DMS114 treated with DMSO at 0.1 percent for 48 hours (cell line): Measurements from ENCODE around the gene SMIM3.

Source experiments
- DNase-seq: peaks from one replicate; lab custom pipeline; 2025; ENCODE audit not compliant: unreplicated experiment; lab: John Stamatoyannopoulos, UW

Gene SMIM3

DNA sequence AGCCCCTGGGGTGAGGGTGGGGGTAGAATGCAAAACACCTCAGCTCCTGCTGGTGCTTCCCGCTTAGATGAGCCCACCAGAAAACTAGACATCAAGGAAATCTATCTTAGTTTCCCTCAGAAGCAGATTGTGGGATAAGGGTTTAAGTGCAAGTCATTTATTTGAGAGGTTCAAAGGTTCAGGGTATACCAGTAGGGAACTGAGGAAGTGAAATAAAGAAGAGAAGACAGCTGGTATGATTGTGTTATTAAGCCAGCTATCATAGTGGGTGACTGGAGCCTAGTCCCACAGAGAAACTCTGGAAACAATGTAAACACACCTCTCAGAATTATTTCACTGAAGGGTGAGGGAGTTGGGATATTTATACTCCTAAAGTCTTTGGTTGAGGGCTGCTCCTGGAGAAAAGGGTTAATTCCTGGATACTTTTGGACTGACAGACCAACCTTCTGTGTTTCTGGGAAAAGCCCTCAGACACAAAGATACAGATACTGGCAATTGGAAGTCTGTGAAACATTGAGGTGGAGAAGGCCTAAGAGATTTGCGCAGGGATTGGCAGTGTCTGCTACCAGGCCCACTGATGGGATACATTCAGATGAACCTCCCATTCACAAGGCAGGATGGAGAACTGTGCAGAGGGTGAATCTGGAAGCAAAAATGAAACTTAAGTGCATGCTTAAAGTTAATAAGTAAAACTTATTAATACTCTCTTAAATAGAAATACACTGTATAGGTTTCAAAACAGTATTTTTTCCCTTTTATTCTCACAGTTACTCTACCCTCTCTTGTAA lies 13.4 kb upstream of the SMIM3 start:
- no peak for DNase-seq

DNA sequence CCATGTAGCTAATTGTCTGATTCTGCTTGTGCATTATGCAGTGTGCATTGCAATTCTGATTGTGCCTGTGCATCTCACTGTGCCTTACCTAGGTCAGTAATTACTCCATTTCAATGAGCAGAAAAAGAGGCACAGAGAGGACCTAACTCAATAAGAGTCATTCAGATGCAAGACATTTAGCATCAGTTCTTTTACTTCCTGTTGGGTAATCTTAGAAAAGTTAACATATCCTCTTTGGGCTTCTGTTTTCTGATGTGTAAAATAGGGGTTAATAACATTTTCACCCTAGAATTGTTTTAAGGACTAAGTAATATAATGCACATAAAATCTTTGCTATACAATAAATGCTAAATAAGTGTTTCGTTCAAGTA lies 12.8 kb upstream of the SMIM3 start:
- no peak for DNase-seq

DNA sequence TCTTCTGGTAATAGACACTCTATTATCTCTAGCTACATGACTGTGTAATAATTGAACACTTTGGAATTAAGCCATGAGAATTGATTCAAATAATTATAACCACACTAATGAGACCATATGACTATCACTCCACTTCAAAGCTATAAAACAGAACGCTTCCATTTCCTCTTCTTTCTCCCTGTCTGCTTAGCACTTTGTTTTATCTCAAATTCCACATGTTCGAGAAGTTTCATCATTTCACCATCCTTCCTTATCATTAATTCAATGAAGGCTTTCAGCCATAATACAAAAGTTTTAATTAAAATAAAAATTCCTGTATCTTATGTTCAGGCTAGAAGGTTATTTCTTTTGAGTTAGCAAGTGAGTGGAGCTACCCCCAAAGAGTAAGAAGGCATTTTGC lies 12.3 kb upstream of the SMIM3 start:
- DNase-seq, result no peak

DNA sequence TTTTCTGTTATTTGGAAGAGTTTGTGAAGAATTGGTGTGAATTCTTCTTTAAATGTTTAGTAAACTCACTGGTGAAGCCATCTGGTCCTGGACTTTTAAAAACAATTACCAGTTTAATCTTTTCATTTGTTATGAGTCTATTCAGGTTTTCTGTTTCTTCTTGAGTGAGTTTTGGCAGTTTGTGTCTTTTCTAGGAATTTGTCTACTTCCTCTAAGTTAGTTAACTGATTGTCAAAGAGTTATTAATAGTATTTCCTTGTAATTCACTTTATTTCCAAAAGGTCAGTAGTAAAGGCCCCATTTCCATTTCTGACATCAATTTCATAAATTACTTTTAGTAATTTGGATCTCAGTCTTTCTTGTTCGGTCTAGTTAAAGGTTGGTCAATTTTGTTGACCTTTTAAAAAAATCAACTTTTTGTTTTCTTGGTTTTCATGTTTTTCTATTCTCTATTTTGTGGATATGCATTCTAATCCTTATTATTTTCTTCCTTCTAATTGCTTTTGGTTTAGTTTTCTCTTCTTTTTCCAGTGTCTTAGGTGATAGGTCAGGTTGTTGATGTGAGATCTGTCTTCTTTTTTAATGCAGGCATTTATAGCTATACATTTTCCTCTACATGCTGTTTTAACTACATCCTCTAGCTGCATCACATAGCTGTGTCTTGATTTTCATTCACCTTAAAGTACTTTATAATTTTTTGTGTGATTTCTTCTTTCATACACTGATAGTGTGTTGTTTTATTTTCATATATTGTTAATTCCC lies 7.3 kb upstream of the SMIM3 start:
- no peak for DNase-seq

DNA sequence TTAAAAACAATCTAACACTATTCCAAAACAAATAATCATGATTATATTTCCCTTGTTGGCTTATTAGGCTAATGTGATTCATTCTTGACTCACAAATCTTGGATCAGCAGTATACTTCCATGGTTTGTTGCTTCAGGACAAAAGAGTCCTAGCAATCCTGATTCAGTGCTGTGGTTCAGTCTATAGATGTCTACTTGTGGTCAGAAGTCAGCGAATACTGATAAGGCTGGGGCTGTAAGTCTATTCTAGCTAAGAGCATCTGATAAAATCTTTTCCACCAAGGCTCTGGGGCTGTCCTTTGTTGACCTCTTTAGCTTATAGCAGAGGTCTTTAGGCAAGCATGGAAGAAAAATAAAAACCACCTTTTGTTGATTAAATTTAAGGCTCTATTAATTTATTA lies 4.4 kb upstream of the SMIM3 start:
- no peak for DNase-seq

DNA sequence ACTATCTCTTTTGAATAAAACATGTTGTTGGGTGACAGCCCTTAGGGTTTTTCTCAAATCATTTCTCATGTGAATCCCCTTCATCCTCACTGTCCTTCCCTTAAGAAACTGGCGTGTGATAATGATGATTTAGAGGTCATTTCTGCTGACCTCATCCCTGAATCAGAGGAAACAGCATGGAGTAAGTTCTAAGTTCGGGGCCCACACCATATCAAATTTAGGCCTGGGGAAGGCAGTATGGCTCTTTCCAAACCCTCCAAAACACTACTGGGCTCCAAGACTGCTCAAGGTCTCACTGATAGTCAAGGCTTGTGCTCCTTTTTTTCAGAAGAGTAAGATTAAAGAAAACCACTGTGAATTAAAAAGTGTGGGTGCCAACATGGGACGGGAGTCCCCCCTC lies 872 bp upstream of the SMIM3 start:
- DNase-seq, result no peak

DNA sequence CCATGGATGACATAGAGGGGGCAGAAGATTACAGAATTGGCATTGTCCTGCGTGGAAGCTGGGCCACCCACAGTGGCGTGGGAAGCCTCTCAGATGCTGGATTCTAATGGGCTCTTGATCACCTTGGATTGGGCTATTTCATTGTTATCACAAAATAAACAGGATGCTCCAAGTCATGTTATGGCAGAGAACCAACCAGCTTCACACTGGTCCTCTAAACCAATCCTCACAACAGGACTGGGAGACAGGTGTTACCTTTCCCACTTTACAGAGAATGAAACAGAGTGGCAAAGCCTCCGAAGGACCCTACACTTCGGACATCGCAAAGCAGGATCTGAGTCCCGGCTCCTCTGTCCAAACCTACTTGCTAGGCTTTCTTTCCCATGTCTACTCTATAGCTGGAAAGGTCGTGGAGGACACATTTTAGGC lies 455 bp upstream of the SMIM3 start:
- no peak for DNase-seq

DNA sequence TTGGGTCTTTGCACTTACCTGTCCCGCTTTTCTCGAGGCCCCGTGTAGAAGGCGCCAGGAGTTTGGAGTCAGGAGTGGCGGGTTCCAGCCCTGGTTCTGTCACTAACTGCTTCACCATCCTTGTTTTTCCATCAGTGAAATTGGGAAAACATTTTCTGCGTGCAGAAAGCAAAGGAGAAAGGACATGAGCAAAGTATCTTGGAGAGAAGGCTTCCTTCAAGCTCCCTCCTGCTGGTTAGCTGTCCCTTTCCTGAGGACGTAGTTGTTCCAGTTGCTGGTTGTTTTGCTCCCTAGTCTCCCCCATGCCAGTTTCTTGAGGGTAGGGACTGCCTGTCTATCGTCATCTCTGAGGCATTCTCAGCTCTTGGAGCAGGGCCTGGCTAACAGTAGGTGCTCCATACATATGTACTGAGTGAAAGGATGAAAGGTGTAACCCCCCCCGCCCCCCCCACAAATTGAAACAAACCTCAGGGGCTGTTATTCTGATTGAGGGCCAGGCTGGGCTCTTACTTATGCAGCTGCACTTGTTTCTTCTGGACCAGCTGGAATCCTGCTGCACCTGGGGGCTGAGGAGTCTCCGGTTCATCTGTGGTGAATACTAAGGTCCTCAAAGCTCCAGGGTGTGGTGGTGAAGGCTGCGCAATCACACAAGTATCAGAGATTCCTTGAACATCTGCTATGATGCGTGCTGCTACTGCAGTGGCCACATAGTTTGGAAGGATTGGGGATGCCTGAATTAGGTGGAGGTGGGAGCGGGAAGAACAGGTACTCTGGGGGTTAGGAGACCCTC lies 1.0 kb downstream of the SMIM3 start:
- no peak for DNase-seq

DNA sequence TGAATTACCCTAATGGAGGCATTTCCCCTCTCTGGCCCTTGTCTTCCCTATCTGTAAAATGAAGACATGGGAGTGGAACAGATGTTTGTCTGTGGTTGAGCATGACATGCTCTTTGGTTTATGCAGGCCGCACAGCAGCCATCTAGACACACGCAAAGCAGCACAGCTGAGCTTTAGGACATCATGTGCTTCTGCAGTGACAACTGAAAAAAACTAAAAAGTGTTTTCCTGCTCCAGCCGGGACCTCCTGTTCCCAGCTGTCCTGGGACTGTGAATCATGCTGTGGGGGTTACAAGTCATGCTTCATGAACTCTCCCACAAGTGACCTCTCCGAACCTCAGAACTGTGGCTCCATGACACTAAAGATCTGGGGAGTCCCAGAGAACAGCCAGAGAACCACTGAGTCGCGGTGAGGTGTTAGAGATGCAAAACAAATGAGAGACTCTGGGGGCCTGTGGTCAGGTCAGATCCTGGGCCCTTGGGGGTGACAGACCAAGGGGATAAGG lies 1.7 kb downstream of the SMIM3 start:
- no peak for DNase-seq

DNA sequence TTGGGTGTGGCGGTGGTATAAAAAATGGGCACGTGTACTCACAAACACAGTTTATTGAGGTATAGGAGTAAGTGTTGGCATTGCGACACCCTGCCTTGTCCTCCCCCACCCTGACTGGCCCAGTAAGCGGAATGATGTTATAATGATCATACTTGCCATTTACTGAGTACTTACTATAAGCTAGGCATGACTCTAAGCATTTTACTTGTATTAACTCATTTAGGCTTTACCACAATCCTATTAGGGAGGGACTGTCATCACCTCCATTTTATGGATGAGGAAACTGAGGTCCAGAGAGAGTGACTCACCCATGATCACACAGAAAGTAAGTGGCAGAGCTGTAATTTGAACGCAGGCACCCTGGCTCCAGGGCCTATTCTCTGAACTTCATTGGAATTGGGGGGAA lies 2.3 kb downstream of the SMIM3 start:
- no peak for DNase-seq

DNA sequence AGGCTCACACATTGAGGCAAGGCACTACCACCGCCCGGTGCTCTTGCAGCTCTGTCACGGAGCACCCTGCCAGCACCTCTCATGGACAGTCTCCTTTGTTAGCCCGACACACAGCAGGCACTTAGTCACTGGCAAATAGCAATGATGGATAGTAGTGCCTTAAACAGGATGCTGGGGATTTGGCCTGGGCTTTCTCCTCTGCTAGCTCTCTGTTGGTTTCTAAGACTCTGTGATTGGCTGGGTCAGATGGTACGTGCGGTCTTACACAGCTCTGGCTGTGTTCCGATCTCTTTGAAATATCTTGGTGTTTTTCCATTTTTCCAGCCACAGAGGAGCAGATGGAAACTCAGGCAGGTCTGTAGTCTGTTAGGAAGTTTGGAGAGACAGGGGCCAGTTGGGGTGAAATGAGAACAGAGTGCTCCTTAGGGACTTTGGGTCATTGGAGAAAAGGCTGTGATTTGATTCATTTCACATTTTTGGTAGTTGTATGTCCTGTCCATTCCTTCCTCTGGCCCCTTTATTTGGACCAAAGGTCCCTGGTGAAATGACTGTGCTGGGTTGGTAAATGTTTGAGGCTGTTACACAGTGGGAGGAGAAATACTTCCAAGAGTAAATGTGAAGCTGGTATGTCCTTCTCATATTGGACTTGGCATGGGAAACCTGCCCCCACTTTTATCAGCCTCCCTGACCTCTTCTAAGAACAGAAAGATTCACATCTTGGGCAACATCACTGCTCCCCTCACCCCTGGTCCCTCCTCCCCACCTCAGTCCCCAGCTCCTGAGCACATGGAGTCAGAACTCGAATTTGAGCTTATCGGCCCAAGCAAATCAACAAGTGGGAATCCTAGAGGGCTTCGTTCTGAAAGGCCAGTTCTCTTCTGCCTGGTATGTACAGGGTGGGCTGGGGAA lies 3.4 kb downstream of the SMIM3 start:
- no peak for DNase-seq

DNA sequence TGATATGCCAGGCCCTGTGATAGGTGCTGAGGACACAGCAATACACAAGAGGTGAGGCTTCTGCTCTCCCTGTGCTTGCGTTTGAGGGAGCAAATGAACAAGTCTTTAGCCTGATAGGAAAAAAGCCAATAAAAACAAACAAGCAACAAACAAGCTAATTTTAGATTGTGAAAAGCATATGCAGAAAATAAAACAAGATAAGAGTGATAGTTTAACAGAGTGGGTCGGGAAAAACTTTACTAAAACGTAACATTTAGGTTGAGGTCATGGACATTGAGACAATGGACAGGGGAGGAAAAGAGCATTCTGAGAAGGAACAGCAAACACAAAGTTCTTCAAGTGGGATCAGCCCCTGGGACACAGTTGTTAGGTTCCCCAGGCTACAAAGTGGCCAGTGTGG lies 4.3 kb downstream of the SMIM3 start:
- DNase-seq, result no peak

DNA sequence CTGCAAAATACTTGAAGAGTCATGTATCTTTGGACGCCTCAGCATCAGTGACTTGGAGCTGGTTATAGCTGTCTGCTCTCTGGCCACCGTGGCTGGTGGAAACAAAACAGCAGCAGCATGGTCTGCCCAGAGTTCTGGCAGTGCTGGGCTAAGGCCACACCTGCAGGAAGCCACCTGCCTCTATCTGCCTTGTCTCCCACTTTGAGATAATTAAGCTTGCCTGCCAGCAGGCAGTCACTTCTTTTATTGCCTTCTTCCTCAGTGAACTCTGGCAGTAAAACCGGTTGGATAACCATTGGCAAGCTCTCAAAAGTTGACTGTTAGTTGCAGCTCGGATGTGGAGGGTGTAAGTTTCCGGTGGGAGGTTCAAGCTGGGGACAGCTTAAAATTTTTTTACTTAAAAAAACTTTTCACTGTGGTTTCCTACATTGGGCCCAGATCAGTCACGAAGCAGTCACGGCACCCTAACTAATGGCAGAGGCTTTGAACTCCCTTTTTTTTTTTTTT lies 4.9 kb downstream of the SMIM3 start:
- no peak for DNase-seq

DNA sequence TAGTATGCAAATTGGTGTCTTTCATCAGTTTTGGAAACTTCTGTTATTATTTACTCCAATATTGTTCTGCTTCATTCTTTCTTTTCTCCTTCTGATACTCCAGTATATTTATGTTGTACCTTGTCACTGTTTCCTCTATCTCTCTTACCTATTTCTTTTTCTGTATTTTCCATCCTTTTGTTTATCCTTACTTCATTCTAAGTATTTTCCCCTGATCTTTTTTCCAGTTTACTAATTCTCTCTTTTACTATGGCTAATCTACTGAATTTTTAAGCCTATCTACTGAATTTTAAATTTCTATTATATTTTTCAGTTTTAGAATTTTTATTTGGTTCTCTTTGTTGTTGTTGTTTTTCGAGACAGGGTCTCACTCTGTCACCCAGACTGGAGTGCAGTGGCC lies 7.4 kb downstream of the SMIM3 start:
- no peak for DNase-seq

DNA sequence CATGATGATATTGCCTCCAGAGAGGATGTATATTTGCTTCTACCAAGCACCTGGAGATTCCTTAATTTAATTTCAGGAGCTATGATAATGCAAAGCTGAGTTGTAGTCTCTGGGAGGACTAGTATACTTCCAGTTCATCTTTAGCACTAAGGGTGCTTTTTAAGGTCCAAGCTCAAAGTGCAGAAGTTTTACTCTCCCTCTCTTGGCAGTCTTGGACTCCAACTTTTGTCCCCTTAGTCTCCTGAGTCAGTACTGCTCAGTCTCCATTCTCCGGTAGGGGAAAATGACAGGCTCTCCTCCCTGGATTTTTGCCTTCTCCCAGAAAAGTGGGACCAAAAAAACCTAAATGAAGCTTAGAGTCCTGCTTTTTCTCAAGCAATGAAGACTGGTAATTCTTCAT lies 8.3 kb downstream of the SMIM3 start:
- DNase-seq, result no peak

DNA sequence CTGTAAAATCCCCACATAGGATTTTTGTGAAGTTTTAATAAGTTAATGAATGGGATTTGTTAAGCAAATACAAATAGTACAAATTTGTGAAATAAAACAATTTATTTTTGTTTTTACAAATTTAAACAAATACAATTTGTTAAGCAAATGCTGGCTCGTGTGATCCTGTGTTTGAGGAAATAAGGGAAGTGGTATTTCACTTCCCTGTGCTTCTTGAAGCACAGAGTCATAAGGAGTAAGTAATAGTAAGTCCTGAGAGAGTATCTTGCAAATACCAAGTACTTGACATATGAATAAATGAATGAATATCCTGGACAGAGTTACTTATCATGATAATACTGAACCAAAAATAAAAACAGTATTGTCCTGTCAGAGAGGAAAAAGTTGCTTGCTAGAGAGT lies 9.1 kb downstream of the SMIM3 start:
- no peak for DNase-seq

DNA sequence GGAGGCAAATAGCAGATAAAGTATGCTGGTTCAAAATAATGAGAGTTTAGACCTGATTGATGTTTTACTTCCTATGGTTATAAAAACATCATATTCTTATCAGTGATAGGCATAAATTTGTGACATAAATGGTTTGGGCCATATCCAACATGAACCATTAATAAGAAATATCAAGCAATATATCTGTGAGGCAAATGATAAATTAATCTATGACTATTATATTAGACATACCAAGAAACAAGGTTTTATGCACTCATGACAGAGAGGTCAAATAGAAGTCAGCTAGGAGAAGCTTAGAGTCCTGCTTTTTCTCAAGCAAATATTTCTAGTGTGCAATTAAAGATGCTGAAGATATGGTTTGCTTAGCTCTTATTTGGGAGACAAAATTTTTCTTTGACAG lies 10.4 kb downstream of the SMIM3 start:
- no peak for DNase-seq

DNA sequence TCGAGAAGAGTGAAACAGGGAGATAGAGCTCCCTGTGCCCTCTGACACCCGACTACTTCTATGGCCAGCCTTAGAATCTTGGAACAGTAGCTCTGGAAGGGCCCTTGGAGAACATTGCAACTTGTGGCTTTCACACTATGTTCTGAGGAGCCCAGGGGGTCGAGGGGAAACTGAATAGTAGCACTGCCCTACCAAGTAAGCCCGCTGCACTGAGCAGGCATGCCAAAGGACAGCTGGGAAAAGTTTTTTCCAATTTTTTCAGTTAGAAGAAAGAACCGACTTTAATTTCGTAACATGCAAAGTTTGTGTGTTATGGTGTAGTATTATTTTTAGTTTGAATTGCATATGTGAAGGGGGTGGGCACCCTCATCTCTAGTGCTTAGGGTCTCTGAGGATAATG lies 10.9 kb downstream of the SMIM3 start:
- DNase-seq, result no peak

DNA sequence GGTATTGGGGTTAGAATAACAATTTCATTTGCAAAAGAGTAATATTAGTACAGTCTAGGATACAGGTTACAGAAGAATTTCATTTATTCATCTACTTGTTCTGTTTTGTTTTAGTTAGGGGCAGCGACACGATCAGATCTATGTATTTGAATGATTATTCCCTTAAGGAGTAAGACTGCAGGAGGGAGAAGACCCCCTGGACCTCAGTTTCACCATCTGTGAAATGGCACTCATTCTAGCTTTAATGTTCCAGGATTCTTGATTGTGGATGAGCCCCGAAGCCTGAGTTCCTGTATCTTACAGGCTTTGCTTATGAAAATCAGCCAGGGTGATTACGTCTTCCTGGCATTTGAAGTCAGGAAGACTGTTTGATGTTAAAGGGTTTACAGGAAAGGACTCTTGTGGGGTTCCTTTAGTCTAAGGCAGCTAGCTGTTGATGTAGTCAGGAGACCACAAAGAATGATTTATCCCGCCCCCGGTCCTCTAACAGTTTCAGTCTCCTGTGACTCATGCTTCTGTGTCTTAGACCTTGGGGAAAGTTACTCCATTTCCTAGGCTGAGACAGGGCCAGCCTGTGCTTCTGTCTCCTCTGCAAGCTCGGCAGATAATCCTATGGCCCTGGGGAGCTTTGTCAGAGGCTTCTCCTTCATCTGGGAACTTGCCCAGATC lies 11.5 kb downstream of the SMIM3 start:
- no peak for DNase-seq

DNA sequence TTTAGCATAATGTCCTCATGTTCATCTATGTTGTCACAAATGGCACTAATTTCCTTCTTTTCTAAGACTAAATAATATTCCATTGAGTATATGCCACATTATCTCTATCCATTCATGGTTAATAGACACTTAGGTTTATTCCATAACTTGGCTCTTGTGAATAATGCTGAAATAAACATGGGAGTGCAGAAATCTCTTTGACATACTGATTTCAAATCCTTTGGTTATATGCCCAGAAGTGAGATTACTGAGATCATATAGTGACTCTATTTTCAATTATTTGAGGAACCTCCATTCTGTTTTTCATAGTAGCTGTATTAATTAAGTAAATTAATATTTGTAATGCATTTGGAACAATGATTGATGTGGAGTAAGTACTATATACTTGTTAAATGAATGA lies 13.0 kb downstream of the SMIM3 start:
- no peak for DNase-seq
